GM19023 (cell line): ENCODE data around the gene FBXL17.

Experiments used
- ATAC-seq: cut with Tn5 transposase; IDR thresholded peaks from one replicate; pipeline ENCODE4 v1.9.1; 2021; ENCODE audit warnings: mild to moderate bottlenecking, moderate library complexity; ENCODE audit not compliant: unreplicated experiment

FBXL17 gene

GRCh38 chr5:108251350-108251749, 130.5 kb downstream of the FBXL17 start:
- ATAC-seq, result no peak

GRCh38 chr5:108249785-108250426, 132.0 kb downstream of the FBXL17 start:
- no peak for ATAC-seq

- ATAC-seq, result no peak
These were observed 132.7 kb downstream of the FBXL17 start for GRCh38 chr5:108249095-108249784.

- no peak for ATAC-seq
These were observed 142.7 kb downstream of the FBXL17 start for GRCh38 chr5:108238936-108239887.

- no peak for ATAC-seq
These were observed 143.4 kb downstream of the FBXL17 start for GRCh38 chr5:108238461-108238860.

GRCh38 chr5:108233617-108234155, 148.2 kb downstream of the FBXL17 start:
- no peak for ATAC-seq

- ATAC-seq, result no peak
These were observed 149.1 kb downstream of the FBXL17 start for GRCh38 chr5:108232805-108233204.

- ATAC-seq, result no peak
These were observed 159.9 kb downstream of the FBXL17 start for GRCh38 chr5:108222011-108222410.

GRCh38 chr5:108220834-108221233, 161.1 kb downstream of the FBXL17 start:
- no peak for ATAC-seq

GRCh38 chr5:108216890-108217289, 165.0 kb downstream of the FBXL17 start:
- no peak for ATAC-seq

GRCh38 chr5:108214857-108215256, 167.0 kb downstream of the FBXL17 start:
- ATAC-seq, result no peak

- no peak for ATAC-seq
These were observed 169.0 kb downstream of the FBXL17 start for GRCh38 chr5:108212775-108213346.

GRCh38 chr5:108206707-108207106, 175.2 kb downstream of the FBXL17 start:
- ATAC-seq, result no peak

- no peak for ATAC-seq
These were observed 180.2 kb downstream of the FBXL17 start for GRCh38 chr5:108201721-108202120.

GRCh38 chr5:108196276-108196675, 185.6 kb downstream of the FBXL17 start:
- ATAC-seq, result no peak

GRCh38 chr5:108193021-108193795, 188.7 kb downstream of the FBXL17 start:
- no peak for ATAC-seq

- ATAC-seq, result no peak
These were observed 197.0 kb downstream of the FBXL17 start for GRCh38 chr5:108184940-108185339.

- no peak for ATAC-seq
These were observed 199.9 kb downstream of the FBXL17 start for GRCh38 chr5:108181975-108182374.

GRCh38 chr5:108174286-108174685, 207.6 kb downstream of the FBXL17 start:
- no peak for ATAC-seq

- no peak for ATAC-seq
These were observed 210.1 kb downstream of the FBXL17 start for GRCh38 chr5:108171759-108172158.
